ENCODE data around the gene SPDYE16.
"Not testable (repeated sequence)": the region's sequence is repeated elsewhere in the genome, so short reads cannot be mapped to it uniquely, and the experiment has no call there.

- TF ChIP-seq CTCF (IDR thresholded peaks at IDR 0.05 in 8 of 11, conservative IDR thresholded peaks at IDR 0.05 in 3 of 11): not testable (repeated sequence)
- peak in 1 of 3 donors; percentile 9 for TF ChIP-seq POLR2AphosphoS5 (IDR thresholded peaks at IDR 0.05)
These were observed 43.7 kb downstream of the SPDYE16 start for GRCh38 chr7:76499201-76499923.
